Activated CD4-positive, CD25-positive, alpha-beta regulatory T cell treated with anti-CD3 and anti-CD28 coated beads, Interleukin-2, amount 50 U/mL, for 72 hours (primary cell): ENCODE results near the gene CARF.
"Not testable (repeated sequence)": the region's sequence is repeated elsewhere in the genome, so short reads cannot be mapped to it uniquely, and the experiment has no call there.

ENCODE experiments used
- DNase-seq: peaks from one replicate; pipeline ENCODE4 v3.0.0; 2021

CARF gene, protein sequence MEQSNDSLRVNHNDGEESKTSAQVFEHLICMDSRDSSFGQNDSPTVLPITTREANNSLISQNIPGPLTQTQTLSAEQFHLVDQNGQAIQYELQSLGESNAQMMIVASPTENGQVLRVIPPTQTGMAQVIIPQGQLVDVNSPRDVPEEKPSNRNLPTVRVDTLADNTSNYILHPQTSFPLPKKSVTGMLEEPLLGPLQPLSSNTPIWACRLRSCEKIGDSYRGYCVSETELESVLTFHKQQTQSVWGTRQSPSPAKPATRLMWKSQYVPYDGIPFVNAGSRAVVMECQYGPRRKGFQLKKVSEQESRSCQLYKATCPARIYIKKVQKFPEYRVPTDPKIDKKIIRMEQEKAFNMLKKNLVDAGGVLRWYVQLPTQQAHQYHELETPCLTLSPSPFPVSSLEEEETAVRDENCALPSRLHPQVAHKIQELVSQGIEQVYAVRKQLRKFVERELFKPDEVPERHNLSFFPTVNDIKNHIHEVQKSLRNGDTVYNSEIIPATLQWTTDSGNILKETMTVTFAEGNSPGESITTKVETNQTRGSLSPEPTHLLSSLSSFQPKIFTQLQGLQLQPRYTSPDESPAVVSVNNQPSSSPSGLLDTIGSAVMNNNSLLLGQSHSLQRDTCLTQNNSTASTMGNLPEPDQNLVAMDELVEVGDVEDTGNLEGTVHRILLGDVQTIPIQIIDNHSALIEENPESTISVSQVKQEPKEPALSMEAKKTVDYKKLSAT

DNA sequence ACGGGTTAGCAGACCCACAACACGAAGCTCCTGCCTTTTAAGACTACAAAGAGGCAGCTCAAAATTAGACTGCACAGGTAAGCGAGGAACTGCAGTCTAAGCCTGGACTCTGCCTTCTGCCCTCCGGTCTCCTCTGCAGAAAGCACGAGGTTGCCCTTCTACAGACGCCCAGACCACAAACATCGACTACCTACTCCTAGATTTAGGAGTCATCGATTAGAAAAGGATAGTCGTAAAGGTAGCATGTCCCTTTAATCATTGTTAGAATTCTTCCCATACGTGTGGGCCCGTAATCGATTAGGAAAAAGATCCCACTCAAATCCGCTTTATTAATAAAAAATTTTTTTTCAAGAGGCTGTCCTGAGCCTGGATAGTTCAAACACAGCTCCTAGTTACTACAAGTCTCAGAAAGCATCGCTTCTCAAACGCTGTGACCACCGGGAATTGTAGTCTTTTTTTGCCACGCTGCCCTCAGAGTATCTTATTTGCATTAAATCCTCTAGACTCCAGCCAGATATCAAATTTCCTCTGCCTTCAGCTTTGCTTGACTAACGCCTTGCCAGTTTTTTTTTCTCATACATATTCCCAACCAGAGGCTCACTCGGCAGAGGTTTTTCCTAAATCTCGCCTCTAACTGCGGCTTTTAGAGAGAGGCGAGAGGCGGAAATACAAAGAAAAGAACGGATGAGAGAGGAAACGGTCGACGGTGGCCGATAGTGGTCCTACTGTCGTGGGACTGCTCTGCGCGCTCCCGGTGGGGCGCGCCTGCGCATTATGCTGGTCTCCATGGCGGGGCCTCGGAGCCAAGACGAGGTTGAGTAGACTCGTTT, at the start of gene CARF, which contains the start of gene WDR12:
TSS of gene CARF (plus strand) at position 764 of the 830 bp plus-strand sequence. CDS start 29,628 bp downstream, outside the sequence.
TSS of gene WDR12 (minus strand) at position 162 of the 830 bp plus-strand sequence. CDS start 197 bp downstream, outside the sequence.
- DNase-seq, result peak; percentile 86

DNA sequence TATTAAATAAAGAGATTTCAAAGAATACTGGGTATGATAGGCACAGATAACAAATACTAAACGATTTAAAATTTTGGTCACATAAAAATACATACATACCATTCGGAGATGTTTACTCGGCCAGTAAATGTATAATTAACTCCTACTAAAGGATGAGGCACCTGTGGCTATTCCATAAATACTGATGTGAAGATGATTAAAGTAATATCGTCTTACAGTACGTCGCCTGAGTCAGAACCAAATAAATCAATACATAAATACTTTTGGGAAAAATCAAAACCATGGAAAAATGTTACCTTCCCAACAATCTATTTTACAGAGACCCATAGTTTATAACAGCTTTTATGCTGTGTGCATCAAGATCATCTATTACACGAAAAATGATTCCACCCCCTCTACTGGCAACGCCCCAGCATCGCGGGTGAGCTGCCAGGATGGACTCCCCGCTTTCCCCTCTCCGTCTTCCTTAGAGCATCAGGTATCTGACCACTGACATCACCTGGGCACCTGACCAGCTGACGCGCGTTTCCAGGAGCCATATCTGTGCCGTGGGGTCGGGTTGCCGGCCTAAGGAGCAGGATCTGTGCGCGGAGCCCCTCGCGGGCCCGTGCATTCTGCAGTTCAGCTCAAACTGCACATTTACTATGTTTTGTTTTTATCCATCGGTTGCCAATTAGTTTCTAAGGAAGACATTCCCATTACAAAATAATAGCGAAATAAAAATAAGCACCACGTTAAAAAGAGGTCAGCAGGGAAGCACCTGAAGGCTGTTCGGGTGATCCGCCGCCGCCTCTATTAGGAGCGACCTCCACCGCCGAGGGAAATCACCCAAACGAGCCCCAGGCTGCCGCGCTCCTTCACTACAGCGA, 41.4 kb upstream of the CARF start:
- DNase-seq, result peak; percentile 50

DNA sequence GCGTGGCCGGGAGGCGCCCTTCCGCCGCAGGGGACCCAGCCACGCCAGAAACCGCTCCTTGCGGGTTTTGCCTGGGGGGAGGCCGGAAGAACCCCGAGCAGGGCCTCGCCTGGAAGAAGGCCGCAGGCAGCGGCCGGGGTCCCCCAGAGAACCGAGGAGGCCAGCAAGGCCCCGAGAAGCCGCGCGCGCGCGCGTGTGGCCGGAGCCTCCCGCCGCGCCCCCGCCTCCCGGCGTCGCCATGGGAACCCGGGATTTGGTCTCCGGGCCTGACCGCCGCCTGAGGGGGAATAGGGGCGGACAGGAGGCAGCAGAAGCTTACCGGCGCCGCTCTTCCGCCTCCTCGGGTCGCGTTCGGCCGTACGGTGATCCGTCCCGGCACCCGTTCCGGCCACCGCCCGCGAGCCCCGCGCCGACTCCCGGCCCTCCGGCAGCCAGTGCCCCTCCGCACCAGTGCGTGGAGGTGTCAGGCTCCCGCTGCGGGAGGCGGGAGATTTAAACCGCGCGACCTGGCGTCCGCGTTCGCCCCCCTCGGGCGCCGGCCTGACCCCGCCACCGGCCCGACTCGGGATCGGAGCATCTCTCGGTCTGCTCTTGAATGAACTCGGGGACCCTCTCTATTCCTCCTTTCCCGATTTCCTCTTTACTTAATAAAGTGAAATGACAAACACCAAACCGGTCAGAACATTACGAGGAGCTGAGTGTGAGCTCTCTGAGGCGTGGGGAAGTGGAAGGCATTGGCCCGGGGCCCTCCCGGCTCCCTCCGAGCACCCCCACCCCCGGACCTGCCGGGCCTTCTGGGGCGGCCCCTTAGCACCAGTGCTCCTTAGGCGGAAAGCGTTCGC, 40.6 kb upstream of the CARF start, which contains the start of gene ICA1L:
TSS of gene ICA1L (minus strand) at position 467 of the 842 bp plus-strand sequence. CDS start 42,757 bp downstream, outside the sequence.
- DNase-seq, result peak; percentile 67

DNA sequence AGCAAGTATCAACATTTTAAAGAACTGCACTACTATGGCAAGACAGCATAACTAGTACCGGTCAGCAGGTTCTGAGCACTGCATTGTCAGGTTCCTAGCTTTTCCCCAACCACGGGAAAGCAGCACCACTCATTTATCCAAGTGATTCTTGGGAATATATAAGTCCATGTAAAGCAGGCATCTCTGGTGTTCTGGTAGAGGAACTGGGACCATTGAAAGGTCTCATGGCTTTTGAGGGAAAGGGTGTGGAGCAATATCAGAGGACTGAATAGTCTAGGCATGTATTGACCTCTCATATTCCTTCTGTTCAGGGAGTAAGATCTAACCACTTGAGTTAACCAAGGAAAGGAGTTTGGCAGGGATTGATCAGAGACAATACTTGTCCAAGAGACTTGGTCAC, 34.4 kb upstream of the CARF start:
- no peak for DNase-seq

DNA sequence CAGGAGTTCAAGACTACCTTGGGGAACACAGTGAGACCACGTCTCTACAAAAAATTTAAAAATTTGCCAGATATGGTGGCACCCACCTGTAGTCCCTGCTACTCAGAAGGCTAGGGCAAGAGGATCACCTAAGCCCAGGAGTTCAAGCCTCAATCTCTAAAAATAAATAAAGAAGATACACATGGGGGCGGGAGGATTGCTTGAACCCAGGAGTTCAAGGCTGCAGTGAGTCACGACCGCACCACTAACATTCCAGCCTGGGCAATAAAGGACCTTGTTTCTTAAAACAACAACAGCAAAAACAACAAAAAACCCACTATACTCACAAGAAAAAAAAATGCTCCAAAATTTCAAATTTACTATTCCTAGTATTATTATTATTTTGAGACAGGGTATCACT, 30.5 kb upstream of the CARF start:
- no peak for DNase-seq

DNA sequence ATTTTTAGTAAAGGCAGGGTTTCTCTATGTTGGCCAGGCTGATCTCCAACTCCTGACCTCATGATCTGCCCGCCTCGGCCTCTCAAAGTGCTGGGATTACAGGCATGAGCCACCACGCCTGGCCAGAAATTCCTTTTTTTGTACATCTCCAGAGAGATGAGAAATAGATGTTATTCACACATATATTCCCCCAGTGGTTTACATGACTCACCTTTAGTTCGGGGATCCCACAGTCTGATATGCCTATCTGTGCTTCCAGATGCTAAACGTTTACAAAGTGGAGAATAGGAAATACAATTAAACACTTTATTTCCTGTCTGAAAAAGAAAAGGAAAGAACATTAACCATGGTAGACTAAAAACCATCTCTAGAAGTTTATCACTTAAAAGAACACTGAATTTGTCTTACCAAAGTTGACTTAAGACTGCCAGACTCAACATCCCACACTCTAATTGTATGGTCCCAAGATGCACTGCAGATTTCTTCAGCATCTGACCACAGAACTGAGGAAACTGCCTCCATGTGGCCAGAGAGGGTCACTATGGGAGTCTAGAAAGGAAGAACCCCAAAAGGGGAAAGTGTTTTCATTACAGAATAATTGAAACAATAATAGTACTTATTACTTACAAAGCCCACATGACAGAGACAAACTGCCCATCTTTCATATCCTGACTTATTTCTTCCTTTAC, 27.9 kb upstream of the CARF start:
- DNase-seq, result no peak

DNA sequence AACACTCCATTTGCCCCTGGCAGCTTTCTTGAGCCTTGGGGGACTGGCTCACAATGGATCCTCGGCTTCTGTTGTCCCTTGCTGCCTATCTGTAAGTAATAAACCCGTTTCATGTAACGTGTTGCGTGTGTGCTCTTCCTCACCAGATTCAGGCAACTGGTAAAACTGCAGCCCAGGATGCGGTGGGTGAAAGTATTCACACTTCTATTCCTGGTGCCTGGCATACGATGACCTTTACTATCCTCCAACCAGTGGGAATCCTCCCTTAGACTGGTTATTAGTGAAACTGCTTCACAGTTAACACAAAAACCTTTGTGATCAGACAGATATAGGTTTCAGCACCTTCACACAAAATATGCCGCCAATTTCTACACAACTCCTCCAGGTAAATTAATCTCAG, 26.9 kb upstream of the CARF start:
- no peak for DNase-seq

DNA sequence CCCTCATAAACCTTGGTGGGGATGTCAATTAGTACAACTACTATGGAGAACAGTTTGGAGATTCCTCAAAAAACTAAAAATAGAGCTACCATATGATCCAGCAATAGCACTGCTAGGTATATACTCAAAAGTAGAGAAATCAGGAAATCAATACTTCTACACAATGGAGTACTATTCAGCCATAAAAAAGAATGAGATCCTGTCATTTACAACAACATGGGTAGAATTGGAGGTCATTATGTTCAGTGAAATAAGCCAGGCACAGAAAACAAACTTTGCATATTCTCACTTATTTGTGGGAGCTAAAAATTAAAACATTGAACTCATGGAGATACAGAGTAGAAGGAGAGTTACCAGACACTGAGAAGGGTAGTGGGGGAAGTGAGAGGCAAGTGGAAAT, 6.6 kb upstream of the CARF start:
- not testable (repeated sequence) for DNase-seq

DNA sequence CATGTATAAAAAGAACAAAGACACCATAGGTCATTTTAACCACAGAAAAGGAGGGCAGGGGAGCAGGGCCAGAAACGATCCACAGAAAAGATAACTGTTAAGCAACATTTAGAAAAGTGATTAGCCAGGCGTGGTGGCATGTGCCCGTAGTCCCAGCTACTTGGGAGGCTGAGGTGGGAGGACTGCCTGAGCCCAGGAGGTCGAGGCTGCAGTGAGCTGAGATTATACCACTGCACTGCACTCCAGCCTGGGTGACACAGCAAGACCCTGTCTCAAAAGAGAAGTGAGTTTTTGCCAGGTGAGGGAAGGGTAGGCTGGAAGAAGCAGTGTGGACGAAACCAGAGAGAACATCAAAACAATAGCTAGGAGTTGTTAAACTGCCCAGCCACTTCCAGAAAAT, 3.9 kb upstream of the CARF start:
- no peak for DNase-seq

DNA sequence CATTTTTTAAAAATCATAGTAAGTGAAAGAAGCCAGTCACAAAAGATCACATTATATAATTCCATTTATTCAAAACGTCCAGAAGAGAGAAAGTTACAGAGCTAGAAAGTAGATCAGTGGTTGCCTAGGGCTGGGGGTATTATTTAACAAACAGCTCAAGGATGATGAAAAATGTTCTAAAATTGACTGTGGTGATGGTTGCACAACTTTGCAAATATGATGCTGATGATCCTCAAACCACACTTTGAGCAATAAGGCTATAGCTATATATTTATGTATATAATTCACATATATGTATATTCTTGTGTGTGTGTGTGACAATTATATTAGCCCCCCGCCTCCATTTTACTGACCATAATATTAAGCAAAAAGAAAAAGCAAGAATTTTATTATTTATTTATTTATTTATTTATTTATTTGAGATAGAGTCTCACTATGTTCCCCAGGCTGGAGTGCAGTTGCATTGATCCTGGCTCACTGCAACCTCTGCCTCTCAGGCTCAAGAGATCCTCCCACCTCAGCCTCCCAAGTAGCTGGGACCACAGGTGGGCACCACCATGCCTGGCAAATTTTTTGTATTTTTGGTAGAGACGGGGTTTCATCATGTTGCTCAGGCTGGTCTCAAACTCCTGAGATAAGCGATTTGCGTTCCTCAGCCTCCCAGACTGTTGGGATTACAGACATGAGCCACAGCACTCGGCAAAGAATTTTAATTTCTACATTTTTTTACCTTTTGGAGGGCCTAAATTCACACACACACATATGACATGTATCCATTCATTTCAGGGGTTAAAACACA, 2.5 kb upstream of the CARF start:
- no peak for DNase-seq

DNA sequence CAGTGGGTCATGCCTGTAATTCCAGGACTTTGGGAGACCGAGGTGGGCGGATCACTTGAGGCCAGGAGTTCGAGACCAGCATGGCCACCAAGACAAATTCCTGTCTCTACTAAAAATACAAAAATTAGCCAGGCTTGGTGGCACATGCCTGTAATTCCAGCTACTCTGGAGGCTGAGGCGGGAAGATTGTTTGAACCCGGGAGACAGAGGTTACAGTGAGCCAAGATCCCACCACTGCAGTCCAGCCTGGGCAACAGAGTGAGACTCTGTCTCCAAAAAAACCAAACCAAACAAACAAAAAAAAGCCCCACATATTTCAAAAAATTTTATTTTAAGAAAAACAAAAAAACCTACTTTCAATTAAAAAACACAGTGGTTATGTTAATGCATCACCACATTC, 1.8 kb upstream of the CARF start:
- DNase-seq, result not testable (repeated sequence)

DNA sequence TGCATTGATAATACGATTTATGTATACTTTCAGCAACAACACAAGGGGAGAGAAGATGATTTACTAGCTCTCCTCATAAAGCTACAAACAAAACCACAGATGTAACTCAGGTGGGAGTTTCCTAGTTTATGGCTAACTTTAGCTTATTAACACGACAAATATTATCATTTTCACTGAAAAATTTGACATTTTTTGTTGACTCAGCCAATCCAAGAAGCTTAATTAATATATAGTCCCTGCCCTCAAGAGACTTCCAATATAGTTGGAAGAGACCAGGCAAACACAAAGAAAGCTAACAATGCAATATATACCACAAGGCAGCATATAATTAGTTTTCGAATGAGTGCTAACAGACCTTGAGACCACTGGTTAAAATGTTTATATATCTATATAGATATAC, 1.4 kb upstream of the CARF start:
- no peak for DNase-seq

DNA sequence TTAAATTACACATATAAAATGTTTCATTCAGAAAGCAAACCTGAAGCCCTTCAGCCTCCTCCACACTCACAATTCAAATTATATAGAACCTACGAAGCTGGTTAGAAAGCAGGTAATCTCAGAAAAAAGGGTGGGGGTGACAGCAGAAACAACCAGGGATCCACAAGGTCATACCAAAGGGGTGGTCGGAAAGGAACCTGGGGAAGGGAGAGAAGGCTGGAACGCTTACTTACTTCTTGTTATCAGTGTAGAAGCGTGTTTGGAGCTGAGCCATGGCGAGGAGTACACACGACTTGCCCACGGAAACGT, 918 bp upstream of the CARF start:
- peak; percentile 35 for DNase-seq

DNA sequence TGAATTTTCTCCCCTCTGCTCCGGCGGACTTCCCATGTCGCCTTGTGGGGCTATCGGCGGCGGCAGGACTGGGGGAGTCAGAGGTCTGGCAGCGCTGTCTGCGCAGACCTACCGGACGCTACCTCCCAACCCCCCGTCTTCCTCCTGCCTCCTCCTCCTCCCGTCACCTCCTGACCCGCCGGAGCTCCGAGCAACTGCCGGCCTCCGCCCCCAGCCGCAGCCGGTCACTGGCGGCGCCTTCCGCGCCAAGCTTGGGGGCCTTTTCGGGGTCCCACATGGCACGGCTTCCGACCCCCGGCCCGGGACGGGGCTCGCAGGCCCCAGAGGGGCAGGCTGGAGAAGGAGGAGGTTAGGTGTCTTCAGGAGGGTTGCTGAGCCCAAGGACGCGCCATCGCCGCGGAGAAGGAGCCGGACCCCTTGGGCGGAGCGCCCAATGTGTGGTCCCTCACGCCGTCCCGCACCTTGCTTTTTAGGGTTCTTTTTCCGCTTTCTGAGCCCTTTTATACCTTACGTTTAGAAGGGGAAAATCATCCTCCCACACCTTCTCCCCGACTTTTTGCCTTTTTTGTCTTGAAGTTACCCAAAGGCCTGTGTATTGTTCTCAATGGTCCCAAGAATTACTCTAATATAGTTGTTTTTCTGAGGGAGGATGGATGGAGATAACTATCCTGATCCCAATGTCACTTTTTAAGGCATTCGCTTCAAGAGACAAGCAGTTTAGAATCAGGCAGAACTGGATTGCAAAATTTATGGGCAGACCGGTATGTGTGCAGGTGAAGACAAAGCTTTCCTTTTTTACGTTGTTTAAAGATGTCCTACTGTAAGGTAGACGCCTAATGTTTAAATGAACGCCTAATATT, 497 bp downstream of the CARF start:
- peak; percentile 42 for DNase-seq

DNA sequence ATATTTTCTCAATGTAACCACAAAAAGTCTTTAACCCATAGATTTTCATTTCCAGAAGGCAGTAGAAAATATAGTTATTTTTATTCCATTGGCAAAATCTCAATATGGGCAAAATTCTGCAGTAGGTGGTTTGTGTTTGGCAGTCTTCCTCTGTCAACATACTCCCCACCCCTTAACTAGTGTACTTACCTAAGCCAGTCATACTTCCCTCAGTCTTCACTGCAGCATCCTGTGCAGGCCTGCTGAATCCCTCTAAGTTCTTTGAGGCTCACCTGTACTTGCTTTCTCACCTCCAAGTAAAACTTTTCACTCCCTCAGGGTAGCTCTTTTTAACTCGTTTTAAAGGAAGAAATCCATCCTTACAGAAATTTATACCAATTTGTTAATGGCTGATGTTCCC, 6.8 kb downstream of the CARF start:
- DNase-seq, result no peak

DNA sequence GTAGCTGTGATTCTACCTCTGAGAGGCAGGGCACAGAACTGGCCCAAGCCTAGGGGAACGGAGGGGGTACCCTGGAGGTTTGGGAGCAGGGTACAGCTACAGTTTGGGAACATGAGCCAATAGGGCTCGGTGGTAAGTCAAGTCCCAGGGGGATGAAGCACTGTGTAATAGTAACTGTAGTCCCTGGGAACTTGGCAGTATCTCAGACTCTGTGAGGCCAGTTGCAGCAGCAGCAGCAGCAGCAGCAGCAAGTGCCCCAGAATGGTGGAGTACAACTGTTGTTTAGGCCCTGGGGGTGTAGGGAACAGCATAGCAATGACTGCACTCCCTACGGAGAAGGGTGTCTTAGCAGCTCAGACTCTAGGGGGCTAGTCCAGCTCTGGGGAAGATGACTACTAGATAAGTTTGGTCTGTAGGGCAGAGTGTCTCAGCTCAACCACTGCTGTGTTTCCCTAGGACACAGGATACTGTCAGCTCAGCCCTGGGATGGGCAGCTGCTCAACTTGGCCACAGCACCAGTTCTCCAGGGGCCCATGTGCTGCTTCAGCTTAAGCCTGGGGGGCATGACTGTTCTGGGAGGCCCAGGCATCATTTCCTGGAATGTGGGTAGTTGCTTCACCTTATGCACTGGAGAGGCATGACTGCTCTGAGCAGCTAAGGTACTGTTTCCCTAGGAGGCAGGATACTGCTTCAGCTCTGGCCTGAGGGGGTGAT, 20.5 kb downstream of the CARF start:
- DNase-seq, result no peak

DNA sequence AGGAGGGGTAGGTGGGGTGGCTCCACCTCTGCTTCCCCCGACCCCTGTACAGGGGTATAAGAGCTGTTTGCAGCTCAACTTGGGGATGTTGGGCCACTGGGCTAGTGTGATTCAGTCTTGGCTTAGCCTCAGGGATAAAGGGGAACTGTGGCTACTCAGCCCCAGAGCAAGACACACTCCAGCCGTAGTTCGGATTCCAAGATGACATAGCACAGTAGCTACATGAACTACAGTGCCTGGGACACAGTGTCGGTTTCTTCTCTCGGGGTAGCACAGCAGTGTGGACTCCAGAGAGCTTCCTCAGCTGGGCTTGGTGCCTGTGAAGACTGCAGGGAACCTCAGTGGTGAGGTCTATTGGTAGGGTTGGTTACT, 21.1 kb downstream of the CARF start:
- no peak for DNase-seq

DNA sequence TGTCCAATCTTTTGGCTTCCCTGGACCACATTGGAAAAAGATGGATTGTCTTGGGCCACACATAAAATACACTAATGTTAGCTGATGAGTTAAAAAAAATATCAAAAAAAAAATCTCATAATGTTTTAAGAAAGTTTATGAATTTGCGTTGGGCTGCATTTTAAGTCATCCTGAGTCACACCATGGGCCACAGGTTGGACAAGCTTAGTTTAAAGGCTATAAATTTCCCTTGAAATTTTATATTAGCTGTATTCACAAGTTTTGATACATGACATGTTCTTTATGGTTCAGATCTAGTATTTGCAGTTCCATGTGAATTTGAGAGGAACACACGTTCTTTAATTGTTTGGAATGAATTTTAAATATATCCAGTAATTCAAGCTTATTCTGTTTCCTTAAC, 21.9 kb downstream of the CARF start:
- no peak for DNase-seq
